RWPE1 (cell line): Measurements from ENCODE around the gene GALNTL6.

ENCODE experiments used
- CTCF ChIA-PET: fragments of 350-600 bp; sonication (Branson Sonifier 250); formaldehyde crosslinking; extraction: SDS; loops from one replicate; lab custom pipeline; 2021; lab: Yijun Ruan, JAX
- POLR2A ChIA-PET: fragments of 400-600 bp; formaldehyde crosslinking; extraction: SDS; loops from one replicate; lab custom pipeline; 2020; ENCODE audit warnings: antibody characterized with exemption; ENCODE audit not compliant: low non-redundant PET; lab: Yijun Ruan, JAX
- DNase-seq: peaks from one replicate; pipeline ENCODE4 v3.0.0; 2012; ENCODE audit warnings: low spot score
- H3K27ac ChIP-seq: fragments of 450-650 bp; 2 replicates; pipeline ENCODE4 v1.5.1; 2017
- TF ChIP-seq, protein P1 (sequence below): fragments of 450-650 bp; conservative IDR thresholded peaks from 2 replicates; pipeline ENCODE4 v1.5.1; 2017; ENCODE audit warnings: low read depth, mild to moderate bottlenecking

The GALNTL6 gene

DNA sequence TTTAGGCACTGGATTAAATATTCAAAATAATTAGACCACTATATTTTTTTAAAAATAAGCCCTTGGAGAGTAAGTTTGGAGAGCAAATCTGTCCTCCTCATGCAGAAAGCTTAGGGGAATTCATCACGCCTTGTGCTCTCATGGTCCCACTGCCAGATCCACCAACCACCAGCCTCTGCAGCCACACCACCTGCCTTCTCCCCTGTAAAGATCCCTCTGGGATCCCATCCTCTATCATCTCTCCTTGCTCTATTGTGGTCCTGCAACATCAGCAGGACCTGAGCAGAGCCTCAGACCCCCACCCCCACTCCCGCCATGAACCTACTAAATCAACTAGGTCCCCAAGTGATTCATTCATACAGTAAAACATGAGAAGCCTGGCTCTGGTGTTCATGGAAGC, 872.8 kb downstream of the GALNTL6 start:
- ChIA-PET CTCF (interaction anchor here (0.6 kb wide), 1 partner anchor 207 kb away, joined by 3 read pairs; no protein-coding TSS in a partner anchor), POLR2A (no interaction called here)
- no peak overlapping the region for H3K27ac ChIP-seq
- no peak for DNase-seq
- TF ChIP-seq, protein P1, sequence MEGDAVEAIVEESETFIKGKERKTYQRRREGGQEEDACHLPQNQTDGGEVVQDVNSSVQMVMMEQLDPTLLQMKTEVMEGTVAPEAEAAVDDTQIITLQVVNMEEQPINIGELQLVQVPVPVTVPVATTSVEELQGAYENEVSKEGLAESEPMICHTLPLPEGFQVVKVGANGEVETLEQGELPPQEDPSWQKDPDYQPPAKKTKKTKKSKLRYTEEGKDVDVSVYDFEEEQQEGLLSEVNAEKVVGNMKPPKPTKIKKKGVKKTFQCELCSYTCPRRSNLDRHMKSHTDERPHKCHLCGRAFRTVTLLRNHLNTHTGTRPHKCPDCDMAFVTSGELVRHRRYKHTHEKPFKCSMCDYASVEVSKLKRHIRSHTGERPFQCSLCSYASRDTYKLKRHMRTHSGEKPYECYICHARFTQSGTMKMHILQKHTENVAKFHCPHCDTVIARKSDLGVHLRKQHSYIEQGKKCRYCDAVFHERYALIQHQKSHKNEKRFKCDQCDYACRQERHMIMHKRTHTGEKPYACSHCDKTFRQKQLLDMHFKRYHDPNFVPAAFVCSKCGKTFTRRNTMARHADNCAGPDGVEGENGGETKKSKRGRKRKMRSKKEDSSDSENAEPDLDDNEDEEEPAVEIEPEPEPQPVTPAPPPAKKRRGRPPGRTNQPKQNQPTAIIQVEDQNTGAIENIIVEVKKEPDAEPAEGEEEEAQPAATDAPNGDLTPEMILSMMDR, result no peak

DNA sequence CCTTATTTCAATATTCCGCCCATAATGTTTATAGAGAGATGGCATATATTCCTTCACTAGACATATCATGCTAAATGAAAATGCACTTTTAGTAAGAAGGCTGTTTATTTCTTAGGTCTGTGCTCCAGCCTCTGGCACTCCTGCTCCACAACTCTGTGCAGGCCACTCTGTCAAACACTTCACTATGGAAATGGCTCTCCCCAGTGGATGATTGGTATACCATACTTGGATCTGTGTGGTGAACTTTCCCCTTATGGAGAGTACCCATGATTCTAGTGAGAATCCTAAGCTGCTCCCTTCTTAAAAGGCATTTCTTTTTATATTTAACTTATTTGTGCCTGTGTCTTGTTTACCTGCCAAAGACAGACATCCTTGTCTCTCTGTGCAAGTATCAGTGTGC, 875.3 kb downstream of the GALNTL6 start:
- no peak for DNase-seq
- ChIA-PET CTCF (no interaction called here), POLR2A (no interaction called here)
- no peak overlapping the region for H3K27ac ChIP-seq
- TF ChIP-seq, protein P1, result no peak

DNA sequence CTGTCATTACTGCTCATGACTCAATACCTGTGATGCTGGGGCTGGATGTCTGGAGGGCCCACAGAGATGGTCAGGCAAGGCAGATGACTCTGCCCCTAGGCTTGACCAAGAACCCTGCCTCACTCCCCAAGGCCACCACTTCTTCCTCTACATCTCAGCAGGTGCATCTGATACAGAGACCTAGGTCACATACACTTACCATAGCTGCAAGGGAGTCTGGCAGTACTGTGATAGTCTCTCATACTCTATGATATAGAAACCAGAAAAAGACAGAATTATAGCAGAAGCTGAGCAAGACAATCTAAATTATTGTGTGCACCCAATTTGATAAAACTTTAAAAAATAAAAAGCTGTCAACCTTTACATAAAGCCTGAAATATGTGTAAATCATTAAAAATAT, 878.3 kb downstream of the GALNTL6 start:
- DNase-seq, result no peak
- H3K27ac ChIP-seq, result no peak overlapping the region
- ChIA-PET POLR2A (no interaction called here), CTCF (no interaction called here)
- TF ChIP-seq, protein P1, result no peak

DNA sequence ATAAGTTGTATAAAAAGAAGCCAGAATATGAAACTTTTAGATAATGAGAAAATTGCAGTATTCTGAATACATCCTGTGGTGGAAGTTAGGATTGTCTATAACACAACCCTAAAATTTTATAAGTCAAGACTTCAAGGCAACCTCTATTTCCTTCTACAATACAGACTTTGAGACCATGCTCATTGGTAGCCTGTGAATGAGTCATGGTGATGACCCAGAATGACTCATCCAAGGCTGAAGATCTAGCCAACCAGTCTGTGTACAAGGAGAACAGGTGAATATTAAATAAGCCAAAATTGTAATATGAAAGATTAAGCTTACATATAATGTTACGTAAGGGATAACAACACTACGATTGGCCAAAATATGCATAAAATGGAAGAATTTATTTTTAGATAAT, 879.5 kb downstream of the GALNTL6 start:
- H3K27ac ChIP-seq, result no peak overlapping the region
- DNase-seq, result no peak
- ChIA-PET CTCF (no interaction called here), POLR2A (no interaction called here)
- TF ChIP-seq, protein P1, result no peak

DNA sequence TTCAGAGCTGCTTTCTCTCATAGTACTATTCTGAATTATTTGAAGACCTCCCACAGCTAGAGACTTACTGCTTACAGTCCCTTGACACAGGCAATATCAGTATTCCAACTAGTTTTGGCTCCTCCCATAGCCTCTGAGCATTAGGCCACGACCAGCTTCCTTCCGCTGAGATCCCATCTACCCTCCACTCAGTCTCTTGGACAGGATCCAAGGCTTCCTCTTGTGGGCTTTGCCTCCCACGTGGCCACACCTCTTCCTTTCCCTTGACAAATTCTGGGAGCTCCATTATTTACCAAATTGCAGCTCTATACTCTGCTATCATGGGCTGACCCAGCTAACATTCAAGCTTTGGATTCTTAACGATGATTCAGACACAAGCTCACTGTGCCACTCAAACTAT, 885.1 kb downstream of the GALNTL6 start:
- POLR2A ChIA-PET, result no interaction called here

DNA sequence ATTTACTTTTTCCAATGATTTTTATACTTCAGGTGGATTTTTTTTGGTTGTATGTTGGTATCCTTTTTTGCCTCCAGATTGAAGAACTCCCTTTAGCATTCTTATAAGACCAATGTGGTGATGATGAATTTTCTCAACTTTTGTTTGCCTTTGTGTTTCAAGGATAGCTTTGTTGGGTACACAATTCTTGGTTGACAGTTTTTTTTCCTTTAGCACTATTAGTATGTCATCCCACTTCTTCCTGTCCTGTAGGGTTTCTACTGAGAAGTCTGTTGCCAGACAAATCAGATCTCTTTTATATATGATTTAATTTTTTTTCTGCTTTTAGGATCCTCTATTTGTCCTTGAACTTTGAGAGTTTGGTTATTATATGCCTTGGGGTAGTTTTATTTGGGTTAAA, 892.4 kb downstream of the GALNTL6 start:
- ChIA-PET POLR2A (no interaction called here), CTCF (interaction anchor here (0.6 kb wide), 1 partner anchor 764 kb away, joined by 4 read pairs; no protein-coding TSS in a partner anchor)

More for the DNA sequence above, 885.1 kb downstream of the GALNTL6 start:
- no peak for DNase-seq
- TF ChIP-seq, protein P1, result no peak
- CTCF ChIA-PET, result no interaction called here
- no peak overlapping the region for H3K27ac ChIP-seq

More for the DNA sequence above, 892.4 kb downstream of the GALNTL6 start:
- TF ChIP-seq, protein P1, result no peak
- no peak for DNase-seq
- H3K27ac ChIP-seq, result no peak overlapping the region
